GM18868 (cell line): Measurements from ENCODE around the gene SBF2.

Experiments
- ATAC-seq: cut with Tn5 transposase; IDR thresholded peaks from one replicate; pipeline ENCODE4 v1.9.1; 2021; ENCODE audit warnings: mild to moderate bottlenecking, moderate library complexity; ENCODE audit not compliant: unreplicated experiment

SBF2 gene

GRCh38 chr11:9827708-9828107 is 466.3 kb downstream of the SBF2 start:
- ATAC-seq = no peak

- ATAC-seq = no peak
Observed at GRCh38 chr11:9826390-9826789, 467.6 kb downstream of the SBF2 start.

- ATAC-seq = no peak
Observed at GRCh38 chr11:9825895-9826294, 468.1 kb downstream of the SBF2 start.

GRCh38 chr11:9825315-9825714 is 468.7 kb downstream of the SBF2 start:
- ATAC-seq = no peak

GRCh38 chr11:9823887-9824385 is 470.1 kb downstream of the SBF2 start:
- ATAC-seq = no peak

- ATAC-seq = no peak
Observed at GRCh38 chr11:9823439-9823838, 470.6 kb downstream of the SBF2 start.

GRCh38 chr11:9821008-9821752 is 472.8 kb downstream of the SBF2 start:
- ATAC-seq = no peak

GRCh38 chr11:9820260-9820659 is 473.8 kb downstream of the SBF2 start:
- ATAC-seq = no peak

- ATAC-seq = no peak
Observed at GRCh38 chr11:9817191-9817590, 476.8 kb downstream of the SBF2 start.

GRCh38 chr11:9815486-9816136 is 478.4 kb downstream of the SBF2 start:
- no peak for ATAC-seq

GRCh38 chr11:9814108-9814507 is 479.9 kb downstream of the SBF2 start:
- ATAC-seq = no peak

GRCh38 chr11:9808943-9809342 is 485.1 kb downstream of the SBF2 start:
- ATAC-seq = no peak

GRCh38 chr11:9806946-9807687 is 486.9 kb downstream of the SBF2 start:
- no peak for ATAC-seq

- no peak for ATAC-seq
Observed at GRCh38 chr11:9804419-9804902, 489.6 kb downstream of the SBF2 start.

- no peak for ATAC-seq
Observed at GRCh38 chr11:9803685-9804418, 490.2 kb downstream of the SBF2 start.

- no peak for ATAC-seq
Observed at GRCh38 chr11:9802291-9802861, 491.6 kb downstream of the SBF2 start.

GRCh38 chr11:9799886-9800285 is 494.1 kb downstream of the SBF2 start:
- ATAC-seq = no peak

GRCh38 chr11:9797300-9797699 is 496.7 kb downstream of the SBF2 start:
- no peak for ATAC-seq

GRCh38 chr11:9796854-9797253 is 497.2 kb downstream of the SBF2 start:
- no peak for ATAC-seq

- ATAC-seq = no peak
Observed at GRCh38 chr11:9796266-9796665, 497.8 kb downstream of the SBF2 start.

GRCh38 chr11:9790703-9791102 is 503.3 kb downstream of the SBF2 start:
- no peak for ATAC-seq
